ENCODE results near the gene RNF224.

- TF ChIP-seq CTCF (IDR thresholded peaks at IDR 0.05; ENCODE audit: low read depth, low read length) = peak; percentile 76
- TF ChIP-seq MAX (IDR thresholded peaks at IDR 0.05; ENCODE audit: low read depth, low read length) = peak; percentile 87
These were observed at the start of gene RNF224 for GRCh38 chr9:137227054-137227852.

All from NB4 (cell line).